NCI-H1092 (cell line): Measurements from ENCODE around the gene ITGAE.

ENCODE experiments used
- DNase-seq: peaks from one replicate; lab custom pipeline; 2025; lab: John Stamatoyannopoulos, UW

The ITGAE gene

DNA sequence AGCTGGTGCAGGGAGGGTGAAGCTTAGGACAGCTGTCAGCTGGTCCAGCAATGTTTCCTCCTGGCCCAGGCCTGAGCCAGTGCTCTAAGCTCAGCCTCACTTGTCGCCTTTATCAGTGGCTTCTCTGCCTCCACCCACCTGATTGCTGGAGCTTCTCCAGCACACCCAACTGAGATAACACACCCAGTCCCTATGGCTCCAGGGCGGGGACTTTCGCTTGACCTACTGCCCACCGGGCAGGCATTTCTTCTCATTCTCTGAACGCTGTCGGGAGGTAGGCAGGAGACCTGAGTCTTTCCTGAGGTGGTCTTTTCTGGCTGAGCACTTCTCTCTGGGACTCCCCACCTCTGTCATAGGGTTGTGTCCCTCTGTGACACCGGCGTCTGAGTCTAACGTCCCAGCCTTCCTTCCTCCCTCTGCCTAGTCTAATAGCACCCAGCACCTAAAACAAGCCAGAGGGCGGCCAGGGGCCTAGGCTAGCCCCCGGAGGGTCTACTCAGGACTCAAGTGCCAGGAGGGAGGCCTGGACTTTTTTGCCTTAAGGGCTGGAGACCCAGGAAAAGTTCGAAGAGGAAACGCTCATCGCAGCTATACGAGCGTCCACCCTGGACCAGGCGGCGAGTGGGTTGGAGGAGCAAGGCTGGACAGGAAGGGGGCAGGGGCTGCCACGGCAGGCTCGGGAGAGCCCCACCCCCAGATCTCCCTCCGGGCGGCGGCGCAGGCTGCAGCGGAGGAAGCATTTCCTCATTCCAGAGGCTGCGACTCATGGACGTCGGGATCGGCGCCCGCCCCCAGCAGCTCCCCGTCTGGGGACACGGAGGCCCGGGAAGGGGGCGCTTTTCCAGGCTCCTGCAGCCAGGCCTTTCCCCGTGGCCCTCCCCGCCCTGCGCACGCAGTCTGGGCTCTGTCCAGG, 133.4 kb downstream of the ITGAE start:
- no peak for DNase-seq

DNA sequence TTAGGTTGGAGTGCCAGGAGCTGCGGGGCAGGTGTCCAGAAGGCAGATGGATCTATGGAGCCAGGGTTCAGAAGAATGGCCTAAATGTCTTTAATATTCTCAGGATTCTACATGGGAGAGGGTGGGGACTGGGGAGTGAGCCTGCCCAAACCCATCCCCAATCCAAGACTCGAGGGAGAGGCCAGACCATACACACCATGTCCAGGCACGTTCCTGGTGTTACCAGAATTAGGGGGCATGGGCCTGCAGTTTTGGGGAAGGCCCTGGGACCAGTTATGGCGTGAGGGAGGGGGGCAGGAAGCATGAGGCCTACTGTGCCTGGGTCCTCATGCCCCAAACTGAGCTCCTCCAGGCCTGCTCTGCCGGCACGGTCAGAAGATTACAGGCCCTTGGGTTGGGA, 134.5 kb downstream of the ITGAE start:
- DNase-seq = no peak

DNA sequence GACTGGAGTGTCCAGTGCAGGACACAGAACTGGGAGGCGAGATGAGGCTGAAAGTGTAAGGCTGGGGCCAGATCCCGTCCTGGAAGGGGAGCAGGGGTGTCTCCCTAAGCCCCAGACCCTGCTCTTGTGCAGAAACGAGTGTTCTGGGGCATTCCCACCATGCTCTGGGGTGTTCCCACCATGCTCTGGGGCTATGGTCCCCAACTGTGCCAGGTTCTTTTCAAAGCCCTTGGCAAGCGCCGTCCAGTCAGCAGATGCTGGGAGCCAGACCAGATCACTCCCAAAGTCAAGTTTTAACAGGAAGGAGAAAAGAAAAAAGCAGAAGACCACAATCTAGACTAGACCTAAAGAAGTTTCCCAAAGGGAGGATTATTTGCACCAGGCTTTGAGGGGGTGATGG, 135.2 kb downstream of the ITGAE start:
- no peak for DNase-seq
